ENCODE measurements around the gene LRP3. TPM values are rescaled to one million over a fixed set of nuclear protein-coding genes. Genes with fewer than 3 reads are reported as not detected.

Gene LRP3
- polyA plus RNA-seq, 1 donor from 2014 or later = 60.1 TPM

GRCh38 chr19:33210266-33210940 is 16.3 kb downstream of the LRP3 start:
- no peak overlapping the region for H3K4me2 ChIP-seq (ENCODE audit: low read length)
- H3K9me2 ChIP-seq (ENCODE audit: insufficient read depth, low read length) = no peaks in the 10 kb centered on the region
- no peaks in the 10 kb centered on the region for H3K27me3 ChIP-seq (ENCODE audit: insufficient read depth, low read depth, low read length)
- H3K9ac ChIP-seq (ENCODE audit: low read length) = no peak overlapping the region
- H4K20me1 ChIP-seq (ENCODE audit: insufficient read depth) = no peaks in the 10 kb centered on the region
- TF ChIP-seq SMC3 (conservative IDR thresholded peaks at IDR 0.05; ENCODE audit: poor library complexity) (no peak), REST (IDR thresholded peaks at IDR 0.05; ENCODE audit: borderline replicate concordance) (no peak), RAD21 (conservative IDR thresholded peaks at IDR 0.05) (no peak), CTCF (IDR thresholded peaks at IDR 0.05; ENCODE audit: poor library complexity, severe bottlenecking) (no peak), EZH2 (IDR thresholded peaks at IDR 0.05; ENCODE audit: borderline replicate concordance, insufficient read depth, low read length, poor library complexity, severe bottlenecking) (no peak), MXI1 (conservative IDR thresholded peaks at IDR 0.05; ENCODE audit: poor library complexity, severe bottlenecking) (no peak)
- H3K79me2 ChIP-seq (replicated peaks; ENCODE audit: insufficient read depth, low read length) = no peaks in the 10 kb centered on the region
- H3K27ac ChIP-seq (ENCODE audit: low read length) = no peak overlapping the region
- H3K9me3 ChIP-seq (ENCODE audit: low read length) = no peaks in the 10 kb centered on the region
- no peaks in the 10 kb centered on the region for H3K36me3 ChIP-seq (ENCODE audit: insufficient read depth, low read length)
- no peaks in the 10 kb centered on the region for H3F3A ChIP-seq (ENCODE audit: insufficient read depth, low read length, poor library complexity, severe bottlenecking)
- no peak overlapping the region for H3K4me3 ChIP-seq (ENCODE audit: low read length)
- no peak overlapping the region for H2AFZ ChIP-seq (ENCODE audit: low read depth, low read length)

- Histone ChIP-seq H3K27me3 (ENCODE audit: insufficient read depth, low read depth, low read length) (no peaks in the 10 kb centered on the region), H3K9me2 (ENCODE audit: insufficient read depth, low read length) (no peaks in the 10 kb centered on the region), H3K9ac (ENCODE audit: low read length) (no peak overlapping the region), H3K9me3 (ENCODE audit: low read length) (no peaks in the 10 kb centered on the region), H3K36me3 (ENCODE audit: insufficient read depth, low read length) (no peaks in the 10 kb centered on the region), H3K4me2 (ENCODE audit: low read length) (no peak overlapping the region), H2AFZ (ENCODE audit: low read depth, low read length) (no peak overlapping the region), H3K79me2 (replicated peaks; ENCODE audit: insufficient read depth, low read length) (no peaks in the 10 kb centered on the region), H4K20me1 (ENCODE audit: insufficient read depth) (no peaks in the 10 kb centered on the region), H3K4me3 (ENCODE audit: low read length) (no peak overlapping the region), H3F3A (ENCODE audit: insufficient read depth, low read length, poor library complexity, severe bottlenecking) (no peaks in the 10 kb centered on the region), H3K27ac (ENCODE audit: low read length) (no peak overlapping the region)
- TF ChIP-seq CTCF (IDR thresholded peaks at IDR 0.05; ENCODE audit: poor library complexity, severe bottlenecking) = no peak
- no peak for TF ChIP-seq SMC3 (conservative IDR thresholded peaks at IDR 0.05; ENCODE audit: poor library complexity)
- no peak for TF ChIP-seq REST (IDR thresholded peaks at IDR 0.05; ENCODE audit: borderline replicate concordance)
- no peak for TF ChIP-seq MXI1 (conservative IDR thresholded peaks at IDR 0.05; ENCODE audit: poor library complexity, severe bottlenecking)
- no peak for TF ChIP-seq TAF1 (IDR thresholded peaks at IDR 0.05; ENCODE audit: low read depth)
- TF ChIP-seq EZH2 (IDR thresholded peaks at IDR 0.05; ENCODE audit: borderline replicate concordance, insufficient read depth, low read length, poor library complexity, severe bottlenecking) = no peak
- TF ChIP-seq POLR2AphosphoS5 (IDR thresholded peaks at IDR 0.05) = no peak
- no peak for TF ChIP-seq EP300 (conservative IDR thresholded peaks at IDR 0.05; ENCODE audit: poor library complexity, severe bottlenecking)
- TF ChIP-seq RAD21 (conservative IDR thresholded peaks at IDR 0.05) = no peak
These were observed 17.8 kb downstream of the LRP3 start for GRCh38 chr19:33211794-33212435.

Measured in neural cell (in vitro differentiated cells).